Activated T-cell treated with anti-CD3 and anti-CD28 coated beads for 1 hour (primary cell): Measurements from ENCODE around the gene ZDHHC16.

Source experiments
- DNase-seq: peaks from one replicate; pipeline ENCODE4 v3.0.0-alpha.2; 2020; ENCODE audit warnings: low read depth

Gene ZDHHC16

GRCh38 chr10:97479939-97480338, 34.0 kb downstream of the ZDHHC16 start:
- DNase-seq: no peak

- DNase-seq: no peak
Observed at GRCh38 chr10:97481071-97481470, 35.1 kb downstream of the ZDHHC16 start.

GRCh38 chr10:97482381-97482780, 36.4 kb downstream of the ZDHHC16 start:
- DNase-seq: no peak

DNA sequence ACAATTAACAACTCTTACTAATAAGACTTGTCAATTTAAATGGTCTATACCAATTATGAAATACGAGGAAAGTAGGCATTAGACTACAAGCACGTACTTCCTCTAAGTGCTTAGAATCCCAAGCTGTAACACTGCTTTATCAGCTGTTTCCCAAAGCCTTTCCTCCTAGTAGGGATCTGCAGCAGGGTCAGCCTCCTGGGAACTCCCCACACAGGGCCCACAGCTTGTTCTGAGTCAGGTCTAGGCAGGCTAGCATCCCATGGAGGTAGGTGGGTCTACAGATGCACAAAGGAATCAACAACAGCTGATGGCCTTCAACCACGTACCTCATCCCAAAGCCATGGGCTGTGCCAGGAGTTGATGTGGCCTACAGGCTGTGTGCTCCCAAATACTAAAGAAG, 37.5 kb downstream of the ZDHHC16 start:
- no peak for DNase-seq

GRCh38 chr10:97483921-97484320, 37.9 kb downstream of the ZDHHC16 start:
- DNase-seq: no peak

GRCh38 chr10:97485647-97486281, 39.8 kb downstream of the ZDHHC16 start:
- no peak for DNase-seq

GRCh38 chr10:97490592-97490991, 44.6 kb downstream of the ZDHHC16 start:
- no peak for DNase-seq

- no peak for DNase-seq
Observed at GRCh38 chr10:97494151-97494550, 48.2 kb downstream of the ZDHHC16 start.

DNA sequence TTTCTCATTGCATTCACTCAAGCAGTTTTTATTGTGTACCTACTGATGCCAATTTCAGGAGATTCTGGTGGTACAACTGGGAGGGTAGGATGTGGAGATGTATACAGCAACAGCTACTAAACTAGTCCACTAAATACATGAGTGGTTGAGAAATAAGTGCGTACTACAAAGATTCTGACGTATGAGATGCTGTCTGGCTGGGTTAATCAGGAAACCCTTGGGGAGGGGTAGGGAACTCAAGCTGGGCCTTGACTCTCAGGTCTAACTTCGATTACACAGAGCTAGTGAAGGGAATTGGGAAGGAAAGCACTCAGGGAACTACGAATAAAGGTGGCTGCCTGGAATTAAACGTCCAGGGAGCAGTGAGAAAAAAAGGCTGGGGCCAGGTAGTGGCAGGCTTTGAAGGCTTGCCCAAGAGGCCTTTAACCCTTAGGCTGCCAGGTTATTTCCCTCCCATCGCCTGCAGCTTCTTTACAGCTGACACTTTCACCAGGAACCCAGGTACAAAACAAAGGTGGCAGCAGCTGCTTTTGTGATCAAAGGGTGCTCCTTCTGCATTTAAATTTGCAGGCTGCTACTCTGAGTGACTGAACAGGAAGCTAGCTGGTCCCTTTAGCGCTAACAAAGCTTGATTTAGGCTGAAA, 49.0 kb downstream of the ZDHHC16 start:
- DNase-seq: no peak

DNA sequence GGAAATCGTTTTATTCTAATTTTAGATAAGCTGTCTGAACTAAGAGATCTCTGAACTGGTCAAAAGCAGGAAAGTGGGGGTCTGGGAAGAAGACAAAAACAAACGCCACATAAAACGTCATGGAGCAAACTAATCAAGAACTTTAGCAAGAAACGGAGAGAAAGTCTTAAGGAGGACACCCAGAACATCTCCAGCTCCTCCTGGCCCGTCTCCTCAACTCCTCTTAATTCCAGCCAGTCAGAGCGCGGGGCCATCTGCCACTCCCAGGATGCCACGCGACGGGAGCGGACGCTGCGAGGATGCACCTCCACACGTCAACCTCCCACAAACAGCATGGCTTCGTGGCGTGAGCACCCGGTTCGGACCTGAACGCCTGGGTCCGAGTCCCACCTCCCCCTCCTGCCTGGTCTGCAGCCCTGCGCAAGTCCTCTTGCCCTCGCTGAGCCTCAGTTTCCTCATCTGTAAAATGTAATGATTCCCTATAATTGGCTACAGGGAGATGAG, 51.6 kb downstream of the ZDHHC16 start:
- peak; percentile 45 for DNase-seq

DNA sequence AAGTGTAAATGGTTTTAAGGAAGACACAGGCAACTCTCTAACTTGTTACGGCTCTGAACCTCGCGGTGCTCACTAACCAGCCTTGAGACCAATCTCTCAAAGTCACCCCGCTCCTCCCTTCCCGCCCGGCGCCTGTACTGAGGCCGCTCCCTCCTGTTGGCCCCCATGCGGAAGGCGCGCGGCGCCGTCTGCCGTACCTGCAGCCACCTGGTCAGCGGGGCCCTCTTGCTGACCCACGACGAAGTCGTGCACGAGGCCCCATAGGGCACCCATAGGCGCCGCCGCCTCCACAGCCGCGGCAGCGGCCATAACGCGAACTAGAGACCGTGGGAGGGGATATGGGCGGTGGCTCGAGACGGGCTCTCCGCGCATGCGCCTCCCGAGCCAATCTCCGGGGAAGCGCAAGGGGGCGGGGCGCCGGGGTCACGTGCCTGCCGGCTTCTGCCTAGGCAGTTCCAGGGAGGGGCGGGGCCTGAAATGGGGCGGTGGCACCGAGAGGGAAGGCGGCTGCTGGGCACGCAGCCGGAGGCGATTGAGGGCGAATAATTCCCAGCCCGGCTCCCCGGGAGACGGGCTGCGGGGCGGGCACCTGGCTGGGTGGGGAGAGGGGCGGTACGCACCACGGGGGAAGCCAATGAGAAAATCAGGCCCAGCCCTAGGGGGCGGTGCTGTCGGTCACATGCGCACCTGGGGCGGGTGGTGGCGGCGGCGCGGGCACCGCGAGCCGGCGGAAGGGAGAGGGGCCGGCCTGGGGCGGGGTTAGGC, 52.3 kb downstream of the ZDHHC16 start, which contains the start of gene MMS19:
TSS of gene MMS19 (minus strand) at position 347 of the 765 bp plus-strand sequence. CDS start at position 309, 38 bp downstream.
- peak; percentile 100 for DNase-seq

DNA sequence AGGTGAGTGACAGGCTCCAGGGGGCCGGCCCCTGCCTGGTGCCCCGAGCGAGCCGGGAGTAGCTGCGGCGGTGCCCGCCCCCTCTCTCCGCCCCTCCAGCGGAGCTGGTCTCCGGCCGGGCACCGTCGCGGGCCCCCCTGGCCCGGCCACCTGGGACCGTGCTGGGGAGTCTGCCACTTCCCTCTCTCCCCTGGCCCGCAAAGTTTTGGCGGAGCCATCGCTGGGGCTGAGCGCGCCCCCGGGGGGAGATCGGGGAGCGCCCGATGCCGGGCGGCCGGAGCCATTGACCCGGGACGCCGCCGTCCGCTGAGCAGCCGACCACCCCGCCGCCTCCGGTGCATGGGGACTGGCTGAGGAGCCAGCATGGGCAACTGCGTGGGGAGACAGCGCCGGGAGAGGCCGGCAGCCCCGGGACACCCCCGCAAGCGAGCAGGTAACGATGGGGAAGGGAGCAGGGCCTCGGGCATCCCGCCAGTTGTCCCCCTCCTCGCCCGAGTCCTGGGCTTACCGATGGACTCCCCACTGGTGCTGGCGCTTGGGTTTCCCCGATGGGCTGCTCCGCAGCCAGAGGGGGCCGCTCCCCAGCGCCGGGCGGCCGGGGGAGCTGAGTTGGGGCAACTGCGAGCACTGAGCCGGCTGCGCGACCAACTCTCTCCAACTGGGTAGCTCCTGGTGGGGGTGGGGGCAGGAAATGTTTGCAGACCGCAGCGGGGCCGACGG, 53.0 kb downstream of the ZDHHC16 start, which contains the start of gene UBTD1:
TSS of gene UBTD1 (plus strand) at position 84 of the 720 bp plus-strand sequence. CDS start at position 364, 280 bp downstream.
- peak; percentile 15 for DNase-seq

DNA sequence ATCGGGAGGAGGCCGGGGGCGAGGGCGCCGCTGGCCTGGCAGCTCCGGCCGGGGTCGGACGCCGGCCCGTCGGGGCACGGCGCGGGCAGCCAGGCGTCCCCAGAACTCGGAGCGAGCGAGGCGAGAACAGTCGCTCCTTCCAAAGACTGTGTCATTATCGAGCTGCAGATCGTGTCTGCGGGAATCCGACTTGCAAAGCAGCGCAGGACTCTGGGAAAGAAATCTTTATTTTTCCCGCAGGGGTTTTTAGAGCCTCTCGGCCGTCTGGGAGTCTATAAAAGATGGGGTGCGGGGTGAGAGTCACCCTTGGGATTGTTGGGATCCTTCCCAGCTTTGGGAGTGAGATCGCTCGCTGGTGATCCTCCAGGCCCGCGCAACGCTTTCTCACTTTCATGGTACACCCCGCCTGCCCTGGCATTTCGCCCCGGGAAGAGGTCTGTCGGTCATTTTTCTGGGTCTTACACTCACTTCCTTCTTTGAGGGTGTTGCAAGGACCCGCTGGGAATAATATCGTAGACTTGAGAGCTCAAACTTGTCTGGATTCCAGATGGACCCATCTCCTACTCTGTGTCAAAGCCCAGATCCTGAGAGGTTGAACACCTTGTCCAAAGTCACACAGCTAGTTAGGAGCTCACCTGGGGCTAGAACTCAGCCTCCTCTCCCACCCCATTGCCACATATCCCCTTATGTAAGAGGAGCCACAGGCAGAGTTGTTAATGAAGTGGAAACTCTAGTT, 53.8 kb downstream of the ZDHHC16 start:
- DNase-seq: no peak

DNA sequence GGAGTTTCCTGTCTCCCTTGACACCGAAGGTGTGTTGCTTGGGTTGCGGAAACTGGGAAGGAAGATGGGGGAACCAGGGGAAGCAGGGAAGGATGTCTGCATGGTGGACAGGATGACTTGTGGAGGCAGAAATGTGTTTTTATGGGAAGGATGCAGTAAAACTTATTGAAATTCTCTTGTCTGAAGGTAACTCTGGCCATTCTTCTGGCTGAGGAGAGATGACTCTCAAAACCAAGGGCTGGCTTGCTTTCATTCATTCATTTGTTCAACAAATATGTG, 54.3 kb downstream of the ZDHHC16 start:
- no peak for DNase-seq

- DNase-seq: no peak
Observed at GRCh38 chr10:97502916-97503315, 56.9 kb downstream of the ZDHHC16 start.

DNA sequence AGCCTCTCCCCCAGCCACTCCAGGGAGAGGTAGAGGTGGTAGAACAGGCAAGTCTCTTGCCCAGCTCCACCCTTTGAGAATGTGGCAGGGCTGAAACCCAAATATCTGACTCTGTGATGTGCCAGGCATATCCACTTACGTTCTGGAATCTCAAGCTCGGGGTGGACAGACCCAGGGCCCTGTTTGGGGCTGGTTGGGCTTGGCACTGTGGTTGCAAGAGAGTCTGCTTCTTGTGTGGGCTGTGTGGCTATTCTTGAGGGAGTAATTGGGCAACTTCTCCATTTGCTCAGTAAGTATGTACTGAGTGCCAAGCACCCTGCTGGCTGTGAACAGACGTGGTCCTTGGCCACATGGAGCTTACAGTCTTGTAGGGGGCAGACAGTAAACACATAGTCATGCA, 57.4 kb downstream of the ZDHHC16 start:
- DNase-seq: no peak

DNA sequence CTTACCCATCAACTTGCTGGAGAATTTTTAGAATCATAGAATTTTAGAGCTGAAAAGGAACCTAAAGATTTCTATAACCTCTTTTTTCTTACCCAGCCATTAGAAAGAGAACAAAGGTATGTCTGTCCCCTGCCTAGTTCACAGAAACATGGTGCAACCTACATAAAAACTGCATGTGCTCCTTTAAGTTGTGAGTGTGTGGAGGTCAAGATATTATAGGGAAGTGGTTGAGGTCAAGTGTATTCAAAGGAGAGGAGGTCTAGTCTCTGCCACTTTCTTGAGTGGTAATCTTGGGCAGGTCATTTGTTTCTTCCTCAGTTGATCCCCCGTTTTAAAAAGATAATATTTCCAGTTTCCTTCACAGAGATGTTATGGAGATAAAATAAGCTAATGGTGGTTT, 59.2 kb downstream of the ZDHHC16 start:
- DNase-seq: no peak

DNA sequence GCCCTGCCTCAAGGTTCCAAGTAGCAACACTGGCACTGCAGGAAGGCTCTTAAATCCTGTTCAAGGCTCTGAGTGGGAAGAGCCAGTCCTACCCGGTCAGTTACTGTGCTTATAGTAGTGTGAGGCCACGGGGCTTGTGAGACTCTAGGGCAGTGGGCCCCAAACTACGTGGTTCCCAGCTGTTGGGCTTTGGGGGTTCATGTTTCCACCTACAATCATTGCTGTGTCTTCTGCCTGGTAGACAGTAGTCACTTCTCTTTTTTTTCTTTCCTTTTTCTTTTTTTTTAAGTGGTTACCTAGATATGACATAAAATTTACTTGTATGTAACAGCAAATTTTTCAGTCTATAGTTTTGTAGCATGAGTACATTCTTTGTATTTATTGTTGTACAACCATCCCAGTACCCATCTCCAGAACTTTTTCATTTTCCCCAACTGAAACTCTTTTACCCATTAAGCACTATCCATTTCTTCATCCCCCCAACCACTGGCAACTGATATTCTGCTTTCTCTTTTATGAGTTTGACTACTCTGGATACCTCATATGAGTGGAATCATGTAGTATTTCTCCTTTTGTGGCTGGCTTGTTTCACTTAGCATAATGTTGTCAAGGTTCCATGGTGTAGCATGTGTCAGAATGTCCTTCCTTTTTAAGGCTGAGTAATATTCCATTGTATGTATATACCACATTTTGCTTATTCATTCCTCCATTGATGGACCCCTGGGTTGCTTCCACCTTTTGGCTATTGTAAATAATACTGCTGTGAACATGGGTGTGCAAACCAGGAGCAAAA, 60.4 kb downstream of the ZDHHC16 start:
- no peak for DNase-seq
